Heart right ventricle (tissue), 16 donors: ENCODE results near the gene PELI2. TPM values are rescaled to one million over a fixed set of nuclear protein-coding genes. Genes with fewer than 3 reads are reported as not detected.

ENCODE experiments used
- ATAC-seq, 8 donors: fragments of 200-7000 bp; cut with Tn5 transposase; one replicate each; pipeline ENCODE4 v1.9.1; 2020; ENCODE audit warnings: mild to moderate bottlenecking in 8 of 8, moderate library complexity in 8 of 8, moderate number of reproducible peaks in 1 of 8
- DNase-seq, 2 donors: peaks; one replicate each; pipeline ENCODE4 v3.0.0-alpha.2; 2020
- H3K27ac ChIP-seq, 10 donors: fragments of 200-600 bp; sonication (generic) in 2 of 10; one replicate each; pipeline versions ENCODE4 v1.5.0 to v1.8.0; 2020 to 2022; ENCODE audit warnings: mild to moderate bottlenecking in 3 of 10
- H3K27me3 ChIP-seq, 7 donors: fragments of 200-600 bp; one replicate each; pipeline ENCODE4 v1.8.0; 2021 to 2022; ENCODE audit warnings: mild to moderate bottlenecking in 2 of 7
- H3K36me3 ChIP-seq, 9 donors: fragments of 200-600 bp; sonication (generic) in 1 of 9; one replicate each; pipeline versions ENCODE4 v1.5.0 to v1.8.0; 2020 to 2022; ENCODE audit warnings: mild to moderate bottlenecking in 2 of 9
- H3K4me1 ChIP-seq, 9 donors: fragments of 200-600 bp; sonication (generic) in 1 of 9; one replicate each; pipeline versions ENCODE4 v1.5.0 to v1.8.0; 2020 to 2022; ENCODE audit warnings: mild to moderate bottlenecking in 4 of 9
- H3K4me3 ChIP-seq, 10 donors: fragments of 200-600 bp; sonication (generic) in 2 of 10; one replicate each; pipeline versions ENCODE4 v1.5.0 to v1.8.0; 2020 to 2022; ENCODE audit warnings: mild to moderate bottlenecking in 7 of 10, moderate library complexity in 2 of 10
- H3K9me3 ChIP-seq, 11 donors: fragments of 200-600 bp in 10 of 11; sonication (generic) in 2 of 11; one replicate each; pipeline versions ENCODE4 v1.5.0 to v1.8.0; 2013 to 2022; ENCODE audit warnings: mild to moderate bottlenecking in 2 of 11, control low read depth in 1 of 11, moderate library complexity in 1 of 11
- WGBS, 2 donors: extraction: QIAGEN DNeasy Blood & Tissue Kit; methylation state at CpG; one replicate each; pipeline ENCODE4 v1.1.7; 2013; ENCODE audit warnings: inconsistent platforms in 1 of 2; 5-methylcytosine and 5-hydroxymethylcytosine counted together
- intact Hi-C, 10 donors: fragments of 100-400 bp; cut with DNase I; formaldehyde crosslinking; loops; one replicate each; pipeline versions ENCODE4 v1.11.1 to v1.14.2; 2022
- polyA plus RNA-seq, 2 donors: library from polyadenylated mRNA; stranded (reverse); fragments of 200-250 nt; gene quantifications; one replicate each; pipeline ENCODE4 v1.2.3, GENCODE V29; 2013
- total RNA-seq, 10 donors: library from RNA; stranded (reverse); fragmentation: NEBNext Ultra II Directional in 3 of 10; extraction: Animal tissue kit (Norgen Biotek cat#: 25700) in 3 of 10; gene quantifications; one replicate each; pipeline versions ENCODE4 v1.2.1 to v1.2.4, GENCODE V29; 2021 to 2023
- TF ChIP-seq, protein P1 (sequence below), 9 donors: fragments of 200-600 bp; sonication (generic) in 2 of 9; IDR thresholded peaks; one replicate each; pipeline versions ENCODE4 v1.5.0 to v1.8.0; 2021 to 2022; ENCODE audit warnings: antibody characterized with exemption in 9 of 9, mild to moderate bottlenecking in 5 of 9, moderate library complexity in 1 of 9
- donor health status: Arrhythmogenic right ventricular cardiomyopathy.
- donor health status: ischemic (EF 13 %, LVEDD 7.1; RV severe dilation, severe dysfunction).
- donor health status: healthy with polysubstance abuse.
- donor health status: DM: no; HTN: yes; CAD: no.
- donor health status: DM: no; HTN: no; CAD: no.
- donor health status: ischemic (EF 25% LVEDD 6.9; RV normal size, moderate dysfunction).
- donor health status: ischemic (EF 25% LVEDD 5.7; RV mildly dilated, moderate dysfunction).
- donor health status: healthy.
- donor health status: DM: yes; HTN: yes; CAD: no.
- donor health status: Ischemic cardiomyopathy.
- donor health status: ischemic (EF 35%, LVEDD 5.7; RV mildly dilated, moderate dysfunction).
- donor health status: nonischemic (EF 11% LVEDD 7.7; RV severe dilation, severe dysfunction).
- donor health status: DM: yes; HTN: yes; CAD: no.
- donor health status: PGD.
- donor health status: ischemic (EF 29% LVEDD 5.4; RV normal size, mild dysfunction).
- donor health status: nonischemic (EF 23%, LVEDD 6.1; RV moderate dilation, normal function).

Gene PELI2
- total and polyA plus RNA-seq, 12 donors: 0.87 to 4.9 (median 2.0) TPM

DNA sequence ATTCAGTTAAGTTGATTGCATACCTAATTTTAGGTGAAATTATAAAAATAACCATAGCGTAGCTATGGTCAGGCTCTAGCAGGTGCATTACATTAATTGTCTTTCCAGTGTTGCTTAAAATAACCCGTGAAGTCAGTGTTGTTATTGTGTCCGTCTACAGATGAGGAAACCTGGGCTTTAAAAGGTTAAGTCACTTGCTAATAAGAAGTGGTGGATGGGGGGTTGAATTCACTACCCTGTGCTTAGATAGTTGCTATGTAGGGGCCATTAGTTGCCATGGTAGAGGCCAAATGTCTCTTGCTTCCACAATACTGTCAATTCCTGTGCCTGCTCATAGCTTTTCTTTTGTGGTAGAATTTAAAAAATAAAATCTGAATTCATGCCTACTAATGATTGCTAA lies 174.8 kb downstream of the PELI2 start:
- H3K36me3 ChIP-seq: peaks cover 0 to 52% (median 4%) of the 10 kb centered on the region in 9 donors
- H3K27me3 ChIP-seq: no peaks in the 10 kb centered on the region
- H3K4me1 ChIP-seq: no peaks in the 10 kb centered on the region
- H3K4me3 ChIP-seq: no peak overlapping the region
- ATAC-seq (no peak), DNase-seq (no peak)
- no peaks in the 10 kb centered on the region for H3K9me3 ChIP-seq
- intact Hi-C loops: no loop called here
- 77 to 81% methylated on average over 3 of the region's 3 CpGs for WGBS, 2 donors
- H3K27ac ChIP-seq: no peak overlapping the region
- TF ChIP-seq, protein P1, sequence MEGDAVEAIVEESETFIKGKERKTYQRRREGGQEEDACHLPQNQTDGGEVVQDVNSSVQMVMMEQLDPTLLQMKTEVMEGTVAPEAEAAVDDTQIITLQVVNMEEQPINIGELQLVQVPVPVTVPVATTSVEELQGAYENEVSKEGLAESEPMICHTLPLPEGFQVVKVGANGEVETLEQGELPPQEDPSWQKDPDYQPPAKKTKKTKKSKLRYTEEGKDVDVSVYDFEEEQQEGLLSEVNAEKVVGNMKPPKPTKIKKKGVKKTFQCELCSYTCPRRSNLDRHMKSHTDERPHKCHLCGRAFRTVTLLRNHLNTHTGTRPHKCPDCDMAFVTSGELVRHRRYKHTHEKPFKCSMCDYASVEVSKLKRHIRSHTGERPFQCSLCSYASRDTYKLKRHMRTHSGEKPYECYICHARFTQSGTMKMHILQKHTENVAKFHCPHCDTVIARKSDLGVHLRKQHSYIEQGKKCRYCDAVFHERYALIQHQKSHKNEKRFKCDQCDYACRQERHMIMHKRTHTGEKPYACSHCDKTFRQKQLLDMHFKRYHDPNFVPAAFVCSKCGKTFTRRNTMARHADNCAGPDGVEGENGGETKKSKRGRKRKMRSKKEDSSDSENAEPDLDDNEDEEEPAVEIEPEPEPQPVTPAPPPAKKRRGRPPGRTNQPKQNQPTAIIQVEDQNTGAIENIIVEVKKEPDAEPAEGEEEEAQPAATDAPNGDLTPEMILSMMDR (IDR thresholded peaks at IDR 0.05): no peak

DNA sequence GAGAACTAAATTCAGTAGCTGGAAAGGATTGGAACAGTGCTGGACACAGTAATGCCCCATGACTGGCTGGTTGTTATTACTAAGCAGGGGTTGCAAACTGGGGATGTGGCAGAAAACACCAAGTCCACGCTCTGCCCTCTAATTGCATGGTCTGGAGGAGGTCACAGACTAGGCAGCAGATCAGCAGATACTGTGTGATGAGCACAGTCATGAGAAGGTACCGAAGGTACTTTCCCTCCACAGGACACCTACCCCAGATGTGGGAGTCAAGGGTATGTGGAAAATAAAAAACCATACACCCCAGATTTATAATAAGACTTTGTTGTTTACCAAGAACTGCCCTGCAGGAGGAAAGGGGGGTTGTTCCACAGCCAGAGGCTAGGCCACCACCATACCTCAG lies 175.3 kb downstream of the PELI2 start:
- intact Hi-C loops: no loop called here
- no peaks in the 10 kb centered on the region for H3K4me1 ChIP-seq
- DNase-seq (no peak), ATAC-seq (no peak)
- H3K27ac ChIP-seq: no peak overlapping the region
- H3K4me3 ChIP-seq: no peak overlapping the region
- WGBS, 2 donors: 94 to 97% methylated on average over 2 of the region's 2 CpGs
- peaks cover 0 to 50% (median 4%) of the 10 kb centered on the region in 9 donors for H3K36me3 ChIP-seq
- H3K9me3 ChIP-seq: no peaks in the 10 kb centered on the region
- TF ChIP-seq, protein P1 (IDR thresholded peaks at IDR 0.05): no peak
- H3K27me3 ChIP-seq: no peaks in the 10 kb centered on the region

DNA sequence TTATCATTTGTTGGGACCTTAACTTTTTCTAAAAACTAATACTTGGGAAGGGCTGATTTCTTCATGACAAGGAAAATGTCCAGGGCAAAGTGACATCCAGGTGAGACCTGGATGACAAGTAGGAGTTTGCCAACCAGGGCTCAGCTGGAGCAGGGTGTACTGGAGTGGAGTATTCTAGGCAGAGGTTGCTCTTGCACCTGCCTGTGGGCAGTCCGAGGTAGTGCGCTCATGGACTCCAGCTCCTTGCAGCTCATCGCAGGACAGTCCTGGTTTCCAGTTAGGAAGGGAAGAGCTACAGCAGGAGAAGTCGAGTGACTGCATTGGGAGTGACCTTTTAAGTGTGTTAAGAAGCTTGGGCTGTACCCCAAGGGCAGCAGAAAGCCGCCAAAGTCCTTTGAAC lies 175.9 kb downstream of the PELI2 start:
- TF ChIP-seq, protein P1 (IDR thresholded peaks at IDR 0.05): no peak
- H3K27ac ChIP-seq: no peak overlapping the region
- no peaks in the 10 kb centered on the region for H3K9me3 ChIP-seq
- DNase-seq (no peak), ATAC-seq (no peak)
- intact Hi-C loops: no loop called here
- H3K36me3 ChIP-seq: peaks cover 0 to 44% (median 4%) of the 10 kb centered on the region in 9 donors
- no peaks in the 10 kb centered on the region for H3K4me1 ChIP-seq
- H3K27me3 ChIP-seq: no peaks in the 10 kb centered on the region
- 87 to 96% methylated on average over 5 of the region's 5 CpGs for WGBS, 2 donors
- H3K4me3 ChIP-seq: no peak overlapping the region

DNA sequence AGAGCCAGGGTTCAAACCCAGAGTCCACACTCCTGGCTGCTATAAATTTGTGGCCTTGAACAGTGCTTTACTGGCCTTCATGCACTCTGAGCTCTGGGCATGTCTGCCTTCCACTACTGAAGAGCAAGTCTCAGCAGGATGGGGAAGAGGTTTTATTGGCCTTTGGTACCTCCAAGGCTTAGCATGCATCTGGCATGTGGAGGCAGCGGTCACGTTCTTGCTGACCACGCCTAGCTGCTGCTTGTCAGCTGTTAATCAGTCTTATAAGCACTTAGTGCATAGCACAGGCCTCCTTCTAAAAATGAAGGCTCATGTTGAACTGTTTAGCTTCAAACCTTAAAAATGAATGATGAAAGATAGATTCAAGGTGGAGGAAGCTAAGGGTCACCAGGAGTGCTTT lies 177.5 kb downstream of the PELI2 start:
- TF ChIP-seq, protein P1 (IDR thresholded peaks at IDR 0.05): no peak
- H3K4me3 ChIP-seq: no peak overlapping the region
- H3K4me1 ChIP-seq: no peaks in the 10 kb centered on the region
- no peak overlapping the region for H3K27ac ChIP-seq
- no peaks in the 10 kb centered on the region for H3K9me3 ChIP-seq
- DNase-seq (no peak), ATAC-seq (no peak)
- 86 to 91% methylated on average over 3 of the region's 3 CpGs for WGBS, 2 donors
- intact Hi-C loops: no loop called here
- peaks cover 0 to 28% (median 0%) of the 10 kb centered on the region in 9 donors for H3K36me3 ChIP-seq
- no peaks in the 10 kb centered on the region for H3K27me3 ChIP-seq
